ENCODE data around the gene ZNF654. TPM values are rescaled to one million over a fixed set of nuclear protein-coding genes. Genes with fewer than 3 reads are reported as not detected.

ZNF654 gene
- polyA plus RNA-seq, 3 donors, result 3.0 to 7.2 (median 4.8) TPM

DNA sequence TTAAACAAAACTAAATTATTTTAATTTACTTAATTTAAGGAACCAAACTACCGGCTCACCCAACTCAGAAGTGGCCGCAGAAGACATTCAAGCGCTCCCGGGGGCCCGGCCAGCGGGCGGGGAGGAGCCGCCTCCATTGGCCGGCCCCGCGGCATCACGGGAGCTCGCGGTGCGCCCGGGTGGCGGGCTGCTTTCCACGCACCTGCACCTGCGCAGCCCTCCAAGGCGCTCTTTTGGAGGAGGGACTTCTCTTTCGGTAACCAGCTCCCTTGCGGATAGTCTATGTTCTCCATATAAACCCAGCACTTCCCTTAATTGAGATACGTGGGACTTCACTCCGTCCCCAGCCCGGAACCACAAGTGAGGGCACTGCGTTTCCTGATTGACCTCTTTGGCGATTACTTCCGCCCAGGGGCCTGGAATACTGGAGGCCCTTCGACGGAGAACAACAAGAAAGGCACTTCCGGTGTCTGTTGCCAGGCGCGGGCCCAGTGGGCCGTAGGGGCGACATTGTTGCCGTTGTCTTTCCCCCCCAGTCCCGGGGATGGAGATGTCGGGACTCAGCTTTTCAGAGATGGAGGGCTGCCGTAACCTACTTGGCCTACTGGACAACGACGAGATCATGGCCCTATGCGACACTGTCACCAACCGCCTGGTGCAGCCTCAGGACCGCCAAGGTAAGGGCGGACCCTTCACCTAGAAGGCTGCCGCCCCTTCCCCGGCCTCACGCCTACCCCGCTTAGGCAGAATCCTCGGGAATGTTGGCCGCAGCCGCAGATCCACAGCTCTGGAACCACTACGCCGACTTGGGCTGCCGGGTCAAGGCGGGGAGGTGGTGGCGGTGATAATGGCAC lies 90.7 kb downstream of the ZNF654 start, which contains the start of gene C3orf38:
C3orf38 (plus strand) TSS at position 451 of the 854 bp plus-strand sequence; CDS start at position 545, 94 bp downstream.
- Histone ChIP-seq H3K27me3 (ENCODE audit: control insufficient read depth in 2 of 2, insufficient read depth in 2 of 2, low read length in 2 of 2) (no peaks in the 10 kb centered on the region), H3K4me2 (replicated peaks; ENCODE audit: extremely low read depth, low read length, poor library complexity, severe bottlenecking) (peak within 1 kb of the TSS; percentile 92), H3K27ac (ENCODE audit: low read depth in 1 of 2, low read length in 2 of 2) (peak within 1 kb of the TSS; percentile 92 to 98), H3K79me2 (ENCODE audit: insufficient read depth, low read length) (peaks cover 62% of the 10 kb centered on the region), H2AFZ (ENCODE audit: insufficient read depth, low read depth, low read length, poor library complexity, severe bottlenecking) (peak within 1 kb of the TSS; percentile 99), H4K20me1 (ENCODE audit: insufficient read depth, low read length) (peaks cover 26% of the 10 kb centered on the region), H3K9ac (ENCODE audit: insufficient read depth, low read length, poor library complexity, severe bottlenecking) (peak within 1 kb of the TSS; percentile 97), H3K4me3 (replicated peaks in 1 of 3; ENCODE audit: low read depth in 2 of 3, low read length in 3 of 3) (peak within 1 kb of the TSS; percentile 86 to 100 (median 95)), H3K9me3 (replicated peaks in 1 of 2; ENCODE audit: control insufficient read depth in 1 of 2, insufficient read depth in 1 of 2, low read length in 2 of 2) (no peaks in the 10 kb centered on the region), H3K4me1 (ENCODE audit: control insufficient read depth in 1 of 2, insufficient read depth in 2 of 2, low read length in 2 of 2) (peaks cover 30 to 38% of the 10 kb centered on the region in 2 donors), H3K36me3 (replicated peaks in 1 of 2; ENCODE audit: control insufficient read depth in 1 of 2, insufficient read depth in 2 of 2, low read length in 2 of 2) (peaks cover 13 to 16% of the 10 kb centered on the region in 2 donors)
- H3K9me3 Mint-ChIP-seq, result no peaks in the 10 kb centered on the region
- H3K4me3 Mint-ChIP-seq, result peak within 1 kb of the TSS; percentile 93 to 97
- intact Hi-C loops (cut with micrococcal nuclease), result loop anchor here (5.0 kb wide), 1 partner anchor 92 kb away; the partner anchor contains the start of genes CGGBP1 (in 2 of the 2) and ZNF654 (in 2 of the 2)
- H3K27ac Mint-ChIP-seq, result peak within 1 kb of the TSS; percentile 93 to 98 (median 95)
- WGBS (ENCODE audit: insufficient coverage), result under 1% methylated on average over 53 of the region's 57 CpGs
- peak; percentile 84 to 89 (median 87) for DNase-seq
- peaks cover 42% of the 10 kb centered on the region for H3K4me1 Mint-ChIP-seq
- H3K27me3 Mint-ChIP-seq (ENCODE audit: low read depth in 3 of 3), result peaks cover 0 to 2% (median 0%) of the 10 kb centered on the region in 3 donors
- peaks cover 7 to 15% of the 10 kb centered on the region in 2 donors for H3K36me3 Mint-ChIP-seq
- TF ChIP-seq, protein P1, sequence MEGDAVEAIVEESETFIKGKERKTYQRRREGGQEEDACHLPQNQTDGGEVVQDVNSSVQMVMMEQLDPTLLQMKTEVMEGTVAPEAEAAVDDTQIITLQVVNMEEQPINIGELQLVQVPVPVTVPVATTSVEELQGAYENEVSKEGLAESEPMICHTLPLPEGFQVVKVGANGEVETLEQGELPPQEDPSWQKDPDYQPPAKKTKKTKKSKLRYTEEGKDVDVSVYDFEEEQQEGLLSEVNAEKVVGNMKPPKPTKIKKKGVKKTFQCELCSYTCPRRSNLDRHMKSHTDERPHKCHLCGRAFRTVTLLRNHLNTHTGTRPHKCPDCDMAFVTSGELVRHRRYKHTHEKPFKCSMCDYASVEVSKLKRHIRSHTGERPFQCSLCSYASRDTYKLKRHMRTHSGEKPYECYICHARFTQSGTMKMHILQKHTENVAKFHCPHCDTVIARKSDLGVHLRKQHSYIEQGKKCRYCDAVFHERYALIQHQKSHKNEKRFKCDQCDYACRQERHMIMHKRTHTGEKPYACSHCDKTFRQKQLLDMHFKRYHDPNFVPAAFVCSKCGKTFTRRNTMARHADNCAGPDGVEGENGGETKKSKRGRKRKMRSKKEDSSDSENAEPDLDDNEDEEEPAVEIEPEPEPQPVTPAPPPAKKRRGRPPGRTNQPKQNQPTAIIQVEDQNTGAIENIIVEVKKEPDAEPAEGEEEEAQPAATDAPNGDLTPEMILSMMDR (IDR thresholded peaks at IDR 0.05), result no peak

DNA sequence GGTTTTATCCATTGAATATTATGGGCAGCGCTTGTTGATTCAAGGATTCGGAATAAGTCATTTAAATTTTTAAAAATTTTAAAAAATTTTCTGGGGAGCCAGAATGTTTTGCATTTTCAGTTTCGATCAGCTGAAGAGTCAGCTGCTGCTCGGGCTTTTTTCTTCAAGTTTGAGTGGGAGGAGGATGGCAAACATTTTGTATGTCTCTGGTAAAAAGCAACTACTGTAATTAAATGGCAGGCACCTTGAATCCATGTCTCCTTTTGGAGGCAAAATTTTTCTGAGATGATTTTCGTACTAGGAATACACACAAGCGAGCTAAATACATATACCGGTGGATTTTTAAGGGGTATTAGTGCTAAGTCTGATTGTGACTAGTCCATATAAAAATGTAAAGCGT lies 91.3 kb downstream of the ZNF654 start:
- peak; percentile 9 to 31 (median 14) for DNase-seq
- Mint-ChIP-seq H3K27me3 (ENCODE audit: low read depth in 3 of 3) (peaks cover 0 to 2% (median 0%) of the 10 kb centered on the region in 3 donors), H3K36me3 (peaks cover 7 to 19% of the 10 kb centered on the region in 2 donors), H3K4me3 (peak overlapping the region; percentile 93 to 97), H3K27ac (peak overlapping the region; percentile 93 to 98 (median 95)), H3K4me1 (peaks cover 42% of the 10 kb centered on the region), H3K9me3 (no peaks in the 10 kb centered on the region)
- TF ChIP-seq, protein P1 (IDR thresholded peaks at IDR 0.05), result no peak
- Histone ChIP-seq H4K20me1 (ENCODE audit: insufficient read depth, low read length) (peaks cover 29% of the 10 kb centered on the region), H3K27me3 (ENCODE audit: control insufficient read depth in 2 of 2, insufficient read depth in 2 of 2, low read length in 2 of 2) (no peaks in the 10 kb centered on the region), H3K4me2 (replicated peaks; ENCODE audit: extremely low read depth, low read length, poor library complexity, severe bottlenecking) (peak overlapping the region; percentile 92), H3K9ac (ENCODE audit: insufficient read depth, low read length, poor library complexity, severe bottlenecking) (peak overlapping the region; percentile 97), H3K9me3 (replicated peaks in 1 of 2; ENCODE audit: control insufficient read depth in 1 of 2, insufficient read depth in 1 of 2, low read length in 2 of 2) (no peaks in the 10 kb centered on the region), H3K4me3 (replicated peaks in 1 of 3; ENCODE audit: low read depth in 2 of 3, low read length in 3 of 3) (peak overlapping the region; percentile 86 to 100 (median 95)), H3K79me2 (ENCODE audit: insufficient read depth, low read length) (peaks cover 69% of the 10 kb centered on the region), H3K27ac (ENCODE audit: low read depth in 1 of 2, low read length in 2 of 2) (peak overlapping the region; percentile 92 to 98), H2AFZ (ENCODE audit: insufficient read depth, low read depth, low read length, poor library complexity, severe bottlenecking) (peak overlapping the region; percentile 99), H3K4me1 (ENCODE audit: control insufficient read depth in 1 of 2, insufficient read depth in 2 of 2, low read length in 2 of 2) (peaks cover 30 to 38% of the 10 kb centered on the region in 2 donors), H3K36me3 (replicated peaks in 1 of 2; ENCODE audit: control insufficient read depth in 1 of 2, insufficient read depth in 2 of 2, low read length in 2 of 2) (peaks cover 18 to 23% of the 10 kb centered on the region in 2 donors)
- intact Hi-C loops (cut with micrococcal nuclease), result loop anchor here in 1 of 2 donors (5.0 kb wide), 1 partner anchor 93 kb away; the partner anchor contains the start of genes CGGBP1 and ZNF654
- 0% methylated on average over 4 of the region's 8 CpGs for WGBS (ENCODE audit: insufficient coverage)
